ENCODE results near the gene NLRC5. TPM values are rescaled to one million over a fixed set of nuclear protein-coding genes. Genes with fewer than 3 reads are reported as not detected.
"Not testable (repeated sequence)": the region's sequence is repeated elsewhere in the genome, so short reads cannot be mapped to it uniquely, and the experiment has no call there.

NLRC5 gene
- total RNA-seq, 1 experiment from 2014 or later: 0.98 TPM

DNA sequence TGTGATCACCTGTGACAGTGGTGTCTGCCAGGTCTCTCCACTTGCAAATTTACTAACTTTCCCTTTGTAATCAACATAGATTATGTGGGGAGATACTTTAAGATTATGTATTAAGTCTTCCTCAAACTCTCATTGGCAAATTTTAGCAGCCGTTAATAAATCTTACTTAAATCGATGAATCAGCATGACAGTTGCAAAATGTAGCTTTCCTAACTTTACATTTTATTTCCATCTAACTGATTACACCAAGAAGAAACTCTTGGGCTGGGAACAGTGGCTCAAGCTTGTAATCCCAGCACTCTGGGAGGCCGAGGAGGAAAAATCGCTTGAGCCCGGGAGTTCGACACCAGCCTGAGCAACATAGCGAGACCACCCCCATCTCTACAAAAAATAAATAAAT lies 79.7 kb downstream of the NLRC5 start:
- no peaks in the 10 kb centered on the region for H3K27me3 ChIP-seq (ENCODE audit: low read length)
- intact Hi-C loops (cut with micrococcal nuclease): no loop called here
- H3K9ac ChIP-seq (ENCODE audit: low read length): no peak overlapping the region
- ATAC-seq: no peak
- no peak overlapping the region for H3K27ac ChIP-seq (ENCODE audit: low read length)
- H3K9me3 ChIP-seq (ENCODE audit: low read length): no peaks in the 10 kb centered on the region
- POLR2A ChIA-PET (ENCODE audit: unreplicated experiment): interaction anchor here (0.5 kb wide), 1 partner anchor 126 kb away, joined by 3 read pairs; no protein-coding TSS in a partner anchor
- CTCF ChIA-PET: no interaction called here
- no peak overlapping the region for H3K4me2 ChIP-seq (ENCODE audit: low read length)
- no peaks in the 10 kb centered on the region for H3F3A ChIP-seq (ENCODE audit: low read length, unreplicated experiment)
- DNase-seq: no peak
- no peaks in the 10 kb centered on the region for H4K20me1 ChIP-seq (ENCODE audit: low read length)
- H3K79me2 ChIP-seq (ENCODE audit: low read length): no peaks in the 10 kb centered on the region
- H3K4me3 ChIP-seq (ENCODE audit: low read length): no peak overlapping the region
- H3K36me3 ChIP-seq (ENCODE audit: low read depth, low read length): no peaks in the 10 kb centered on the region
- H3K9me2 ChIP-seq (replicated peaks; ENCODE audit: low read length): no peaks in the 10 kb centered on the region
- TF ChIP-seq CTCF (conservative IDR thresholded peaks at IDR 0.05; ENCODE audit: low read depth, low read length) (no peak), EZH2phosphoT487 (IDR thresholded peaks at IDR 0.05; ENCODE audit: borderline replicate concordance, low read length) (no peak), EZH2 (IDR thresholded peaks at IDR 0.05; ENCODE audit: low read length, unreplicated experiment) (no peak)
- H3K4me1 ChIP-seq (ENCODE audit: insufficient read depth, low read length): peaks cover 13% of the 10 kb centered on the region; the same call in 1 of the 2 replicates
- BruUV-seq (replicated peaks): no TSS peak
- H2AFZ ChIP-seq (ENCODE audit: low read length): no peak overlapping the region

GRCh38 chr16:57069635-57070370 lies 80.4 kb downstream of the NLRC5 start:
- Histone ChIP-seq H3F3A (ENCODE audit: low read length, unreplicated experiment) (no peaks in the 10 kb centered on the region), H3K36me3 (ENCODE audit: low read depth, low read length) (no peaks in the 10 kb centered on the region), H3K4me1 (ENCODE audit: insufficient read depth, low read length) (peaks cover 13% of the 10 kb centered on the region; the same call in 1 of the 2 replicates), H3K9ac (ENCODE audit: low read length) (no peak overlapping the region), H4K20me1 (ENCODE audit: low read length) (no peaks in the 10 kb centered on the region), H3K4me3 (ENCODE audit: low read length) (no peak overlapping the region), H2AFZ (ENCODE audit: low read length) (no peak overlapping the region), H3K9me3 (ENCODE audit: low read length) (no peaks in the 10 kb centered on the region), H3K4me2 (ENCODE audit: low read length) (no peak overlapping the region), H3K79me2 (ENCODE audit: low read length) (no peaks in the 10 kb centered on the region), H3K9me2 (replicated peaks; ENCODE audit: low read length) (no peaks in the 10 kb centered on the region), H3K27me3 (ENCODE audit: low read length) (no peaks in the 10 kb centered on the region), H3K27ac (ENCODE audit: low read length) (no peak overlapping the region)
- TF ChIP-seq EZH2 (IDR thresholded peaks at IDR 0.05; ENCODE audit: low read length, unreplicated experiment): no peak
- no peak for TF ChIP-seq CTCF (conservative IDR thresholded peaks at IDR 0.05; ENCODE audit: low read depth, low read length)
- TF ChIP-seq EZH2phosphoT487 (IDR thresholded peaks at IDR 0.05; ENCODE audit: borderline replicate concordance, low read length): no peak
- no TSS peak for BruUV-seq (replicated peaks)
- CTCF ChIA-PET: no interaction called here
- no peak for DNase-seq
- ATAC-seq: no peak
- POLR2A ChIA-PET (ENCODE audit: unreplicated experiment): interaction anchor here (0.5 kb wide), 1 partner anchor 125 kb away, joined by 3 read pairs; no protein-coding TSS in a partner anchor
- intact Hi-C loops (cut with micrococcal nuclease): no loop called here

- no TSS peak for BruUV-seq (replicated peaks)
- Histone ChIP-seq H3K9ac (ENCODE audit: low read length) (no peak overlapping the region), H3K4me1 (ENCODE audit: insufficient read depth, low read length) (peaks cover 13% of the 10 kb centered on the region; the same call in 1 of the 2 replicates), H3K27ac (ENCODE audit: low read length) (no peak overlapping the region), H3K4me2 (ENCODE audit: low read length) (no peak overlapping the region), H3K9me2 (replicated peaks; ENCODE audit: low read length) (no peaks in the 10 kb centered on the region), H3K4me3 (ENCODE audit: low read length) (no peak overlapping the region), H3F3A (ENCODE audit: low read length, unreplicated experiment) (no peaks in the 10 kb centered on the region), H3K9me3 (ENCODE audit: low read length) (no peaks in the 10 kb centered on the region), H2AFZ (ENCODE audit: low read length) (no peak overlapping the region), H3K79me2 (ENCODE audit: low read length) (no peaks in the 10 kb centered on the region), H3K36me3 (ENCODE audit: low read depth, low read length) (no peaks in the 10 kb centered on the region), H3K27me3 (ENCODE audit: low read length) (no peaks in the 10 kb centered on the region), H4K20me1 (ENCODE audit: low read length) (no peaks in the 10 kb centered on the region)
- TF ChIP-seq EZH2phosphoT487 (IDR thresholded peaks at IDR 0.05; ENCODE audit: borderline replicate concordance, low read length) (no peak), CTCF (conservative IDR thresholded peaks at IDR 0.05; ENCODE audit: low read depth, low read length) (no peak), EZH2 (IDR thresholded peaks at IDR 0.05; ENCODE audit: low read length, unreplicated experiment) (no peak)
- ChIA-PET POLR2A (ENCODE audit: unreplicated experiment) (no interaction called here), CTCF (no interaction called here)
- intact Hi-C loops (cut with micrococcal nuclease): no loop called here
- DNase-seq: no peak
- ATAC-seq: no peak
These were observed 81.1 kb downstream of the NLRC5 start for GRCh38 chr16:57070424-57070823.

DNA sequence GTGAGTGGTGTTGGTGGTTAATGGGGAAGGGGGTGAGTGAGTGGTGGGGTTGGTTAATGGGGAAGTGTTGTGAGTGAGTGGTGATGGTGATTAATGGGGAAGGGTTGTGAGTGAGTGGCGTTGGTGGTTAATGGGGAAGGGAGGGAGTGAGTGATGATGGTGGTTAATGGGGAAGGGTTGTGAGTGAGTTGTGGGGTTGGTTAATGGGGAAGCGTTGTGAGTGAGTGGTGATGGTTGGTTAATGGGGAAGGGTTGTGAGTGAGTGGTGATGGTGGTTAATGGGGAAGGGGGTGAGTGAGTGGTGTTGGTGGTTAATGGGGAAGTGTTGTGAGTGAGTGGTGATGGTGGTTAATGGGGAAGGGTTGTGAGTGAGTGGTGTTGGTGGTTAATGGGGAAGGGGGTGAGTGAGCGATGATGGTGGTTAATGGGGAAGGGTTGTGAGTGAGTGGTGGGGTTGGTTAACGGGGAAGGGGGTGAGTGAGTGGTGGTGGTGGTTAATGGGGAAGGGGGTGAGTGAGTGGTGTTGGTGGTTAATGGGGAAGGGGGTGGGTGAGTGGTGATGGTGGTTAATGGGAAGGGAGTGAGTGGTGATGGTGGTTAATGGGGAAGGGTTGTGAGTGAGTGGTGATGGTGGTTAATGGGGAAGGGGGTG lies 81.8 kb downstream of the NLRC5 start:
- intact Hi-C loops (cut with micrococcal nuclease); H3K9me2 ChIP-seq (replicated peaks; ENCODE audit: low read length); CTCF ChIA-PET; BruUV-seq (replicated peaks); H3K9me3 ChIP-seq (ENCODE audit: low read length); H2AFZ ChIP-seq (ENCODE audit: low read length); H3K27me3 ChIP-seq (ENCODE audit: low read length); H3K36me3 ChIP-seq (ENCODE audit: low read depth, low read length); H4K20me1 ChIP-seq (ENCODE audit: low read length); ATAC-seq; H3F3A ChIP-seq (ENCODE audit: low read length, unreplicated experiment); DNase-seq; H3K4me2 ChIP-seq (ENCODE audit: low read length); H3K27ac ChIP-seq (ENCODE audit: low read length); H3K79me2 ChIP-seq (ENCODE audit: low read length); POLR2A ChIA-PET (ENCODE audit: unreplicated experiment); H3K4me3 ChIP-seq (ENCODE audit: low read length); H3K9ac ChIP-seq (ENCODE audit: low read length): not testable (repeated sequence)
- peaks cover 13% of the 10 kb centered on the region; the same call in 1 of the 2 replicates for H3K4me1 ChIP-seq (ENCODE audit: insufficient read depth, low read length)
